ENCODE data around the gene CDC37L1. TPM values are rescaled to one million over a fixed set of nuclear protein-coding genes. Genes with fewer than 3 reads are reported as not detected.

CDC37L1 gene
- polyA plus RNA-seq, 1 of the 3 experiments (the other 2 are of a cell fraction) = 6.5 TPM

DNA sequence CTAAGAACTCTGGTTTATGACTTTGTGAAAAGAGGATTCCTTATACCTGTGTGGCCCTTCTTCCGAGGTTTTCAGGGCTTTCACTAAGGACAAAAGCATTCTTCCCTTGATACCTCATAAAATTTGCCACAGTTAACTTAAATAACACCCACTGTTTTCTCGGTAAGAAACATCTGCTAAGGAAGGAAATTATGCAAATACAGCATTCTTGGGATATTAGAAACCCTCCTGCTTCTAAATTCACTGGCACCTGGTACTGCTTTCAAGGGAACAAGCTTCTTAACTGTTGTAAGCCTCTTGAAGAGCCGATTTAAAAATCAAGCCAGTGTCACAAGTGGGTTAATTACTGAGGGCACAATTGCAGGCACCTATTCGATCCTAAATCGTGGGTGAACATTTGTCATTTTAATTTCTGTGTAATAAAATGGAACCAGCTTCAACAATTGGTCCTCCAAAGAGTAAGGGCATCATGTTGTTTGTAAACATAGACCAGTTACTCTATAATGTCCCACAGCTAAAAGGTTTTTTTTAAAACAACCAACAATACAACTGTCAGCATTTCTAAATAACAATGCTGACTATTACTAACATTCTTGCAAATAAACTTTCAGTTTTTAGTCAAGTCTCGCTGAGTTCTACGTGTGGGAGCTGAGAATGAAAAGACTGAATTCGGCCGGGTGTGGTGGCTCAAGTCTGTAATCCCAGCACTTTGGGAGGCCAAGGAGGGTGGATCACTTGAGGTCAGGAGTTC lies 35.1 kb downstream of the CDC37L1 start:
- POLR2A ChIA-PET = no interaction called here
- TF ChIP-seq, protein P1, sequence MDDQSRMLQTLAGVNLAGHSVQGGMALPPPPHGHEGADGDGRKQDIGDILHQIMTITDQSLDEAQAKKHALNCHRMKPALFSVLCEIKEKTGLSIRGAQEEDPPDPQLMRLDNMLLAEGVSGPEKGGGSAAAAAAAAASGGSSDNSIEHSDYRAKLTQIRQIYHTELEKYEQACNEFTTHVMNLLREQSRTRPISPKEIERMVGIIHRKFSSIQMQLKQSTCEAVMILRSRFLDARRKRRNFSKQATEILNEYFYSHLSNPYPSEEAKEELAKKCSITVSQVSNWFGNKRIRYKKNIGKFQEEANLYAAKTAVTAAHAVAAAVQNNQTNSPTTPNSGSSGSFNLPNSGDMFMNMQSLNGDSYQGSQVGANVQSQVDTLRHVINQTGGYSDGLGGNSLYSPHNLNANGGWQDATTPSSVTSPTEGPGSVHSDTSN (IDR thresholded peaks at IDR 0.05) = no peak
- TF ChIP-seq IRF3 (IDR thresholded peaks at IDR 0.05; ENCODE audit: low read depth, low read length) (no peak), NFIC (IDR thresholded peaks at IDR 0.05; ENCODE audit: borderline replicate concordance) (no peak), CHD2 (IDR thresholded peaks at IDR 0.05; ENCODE audit: low read length, partially characterized antibody) (no peak), ELF1 (IDR thresholded peaks at IDR 0.05) (no peak), EZH2phosphoT487 (IDR thresholded peaks at IDR 0.05; ENCODE audit: borderline replicate concordance, low read depth) (no peak)

DNA sequence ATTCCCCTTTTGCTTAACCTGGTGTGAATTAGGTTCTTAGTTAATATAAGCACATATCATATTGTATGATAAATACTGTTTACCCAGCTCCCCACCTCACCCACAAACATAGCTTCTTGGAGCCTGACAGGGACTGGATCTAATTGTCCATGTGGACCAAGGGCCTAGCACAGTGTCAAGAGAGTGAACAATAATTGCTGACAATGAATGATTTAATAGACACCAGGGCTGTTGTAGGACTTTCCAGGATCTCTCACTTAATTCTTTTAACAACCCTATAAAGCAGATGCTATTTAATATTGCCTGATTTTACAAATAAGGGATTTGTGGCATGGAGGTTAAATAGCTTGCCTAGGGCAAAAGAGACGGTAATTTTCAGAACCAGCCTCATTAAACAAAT lies 36.8 kb downstream of the CDC37L1 start:
- ChIA-PET POLR2A (no interaction called here), CTCF (no interaction called here)
- Histone ChIP-seq H3K4me2 (no peak overlapping the region), H4K20me1 (ENCODE audit: insufficient read depth) (no peaks in the 10 kb centered on the region), H2AFZ (ENCODE audit: low read depth) (no peak overlapping the region), H3K4me3 (ENCODE audit: low read depth in 2 of 2, low read length in 1 of 2) (no peak overlapping the region), H3K9me2 (no peaks in the 10 kb centered on the region), H3K27me3 (ENCODE audit: insufficient read depth) (no peaks in the 10 kb centered on the region), H3K9ac (no peak overlapping the region), H3K4me1 (ENCODE audit: control insufficient read depth in 1 of 2, insufficient read depth in 2 of 2, low read depth in 1 of 2, low read length in 1 of 2) (no peaks in the 10 kb centered on the region), H3K79me2 (ENCODE audit: insufficient read depth) (no peaks in the 10 kb centered on the region), H3K9me3 (no peaks in the 10 kb centered on the region), H3F3A (replicated peaks; ENCODE audit: insufficient read depth) (no peaks in the 10 kb centered on the region), H3K36me3 (replicated peaks in 1 of 2; ENCODE audit: control insufficient read depth in 1 of 2, insufficient read depth in 2 of 2, low read length in 1 of 2) (peaks cover 47 to 57% of the 10 kb centered on the region in 2 experiments), H3K27ac (ENCODE audit: low read depth in 2 of 2, low read length in 1 of 2) (no peak overlapping the region)
- TF ChIP-seq TAF1 (IDR thresholded peaks at IDR 0.05; ENCODE audit: borderline replicate concordance, low read depth, low read length) (no peak), YY1 (IDR thresholded peaks at IDR 0.05; ENCODE audit: low read depth) (no peak), RCOR1 (IDR thresholded peaks at IDR 0.05; ENCODE audit: low read length) (no peak)
- TF ChIP-seq, protein P1 (IDR thresholded peaks at IDR 0.05) = no peak
- DNase-seq = no peak
- WGBS (ENCODE audit: low lambda C conversion rate) = 91% methylated on average over 1 of the region's 1 CpG

More for the DNA sequence above, 35.1 kb downstream of the CDC37L1 start:
- H3K4me3 ChIP-seq (ENCODE audit: low read depth in 2 of 2, low read length in 1 of 2) = no peak overlapping the region
- H3K27ac ChIP-seq (ENCODE audit: low read depth in 2 of 2, low read length in 1 of 2) = no peak overlapping the region
- 98% methylated on average over 9 of the region's 9 CpGs for WGBS (ENCODE audit: low lambda C conversion rate)
- H4K20me1 ChIP-seq (ENCODE audit: insufficient read depth) = no peaks in the 10 kb centered on the region
- H3K79me2 ChIP-seq (ENCODE audit: insufficient read depth) = no peaks in the 10 kb centered on the region
- peaks cover 43 to 63% of the 10 kb centered on the region in 2 experiments for H3K36me3 ChIP-seq (replicated peaks in 1 of 2; ENCODE audit: control insufficient read depth in 1 of 2, insufficient read depth in 2 of 2, low read length in 1 of 2)
- no peaks in the 10 kb centered on the region for H3F3A ChIP-seq (replicated peaks; ENCODE audit: insufficient read depth)
- no peak for DNase-seq
- no peak overlapping the region for H2AFZ ChIP-seq (ENCODE audit: low read depth)
- no peaks in the 10 kb centered on the region for H3K9me2 ChIP-seq
- CTCF ChIA-PET = interaction anchor here (0.8 kb wide), 1 partner anchor 26 kb away, joined by 3 read pairs; no protein-coding TSS in a partner anchor
- no peaks in the 10 kb centered on the region for H3K9me3 ChIP-seq
- H3K27me3 ChIP-seq (ENCODE audit: insufficient read depth) = no peaks in the 10 kb centered on the region
- no peak overlapping the region for H3K9ac ChIP-seq
- H3K4me1 ChIP-seq (ENCODE audit: control insufficient read depth in 1 of 2, insufficient read depth in 2 of 2, low read depth in 1 of 2, low read length in 1 of 2) = no peaks in the 10 kb centered on the region
- H3K4me2 ChIP-seq = no peak overlapping the region
